GM12865 (cell line): ENCODE measurements around the gene PDCD4.

Experiments used
- DNase-seq: peaks from one replicate; pipeline ENCODE4 v3.0.0; 2010; ENCODE audit warnings: low read depth
- H3K4me3 ChIP-seq: 2 replicates; pipeline ENCODE4 v1.5.1; 2011; ENCODE audit warnings: mild to moderate bottlenecking, low read depth, low read length, control low read depth
- CTCF ChIP-seq: IDR thresholded peaks from 2 replicates; pipeline ENCODE4 v1.5.1; 2011; ENCODE audit warnings: low read length, control low read depth, low read depth, inconsistent platforms; ENCODE audit not compliant: insufficient read depth; ENCODE audit errors: missing control alignments

Gene PDCD4

GRCh38 chr10:110853921-110854605, 17.7 kb upstream of the PDCD4 start:
- no peak for TF ChIP-seq CTCF
- no peak for DNase-seq
- no peak overlapping the region for H3K4me3 ChIP-seq

DNA sequence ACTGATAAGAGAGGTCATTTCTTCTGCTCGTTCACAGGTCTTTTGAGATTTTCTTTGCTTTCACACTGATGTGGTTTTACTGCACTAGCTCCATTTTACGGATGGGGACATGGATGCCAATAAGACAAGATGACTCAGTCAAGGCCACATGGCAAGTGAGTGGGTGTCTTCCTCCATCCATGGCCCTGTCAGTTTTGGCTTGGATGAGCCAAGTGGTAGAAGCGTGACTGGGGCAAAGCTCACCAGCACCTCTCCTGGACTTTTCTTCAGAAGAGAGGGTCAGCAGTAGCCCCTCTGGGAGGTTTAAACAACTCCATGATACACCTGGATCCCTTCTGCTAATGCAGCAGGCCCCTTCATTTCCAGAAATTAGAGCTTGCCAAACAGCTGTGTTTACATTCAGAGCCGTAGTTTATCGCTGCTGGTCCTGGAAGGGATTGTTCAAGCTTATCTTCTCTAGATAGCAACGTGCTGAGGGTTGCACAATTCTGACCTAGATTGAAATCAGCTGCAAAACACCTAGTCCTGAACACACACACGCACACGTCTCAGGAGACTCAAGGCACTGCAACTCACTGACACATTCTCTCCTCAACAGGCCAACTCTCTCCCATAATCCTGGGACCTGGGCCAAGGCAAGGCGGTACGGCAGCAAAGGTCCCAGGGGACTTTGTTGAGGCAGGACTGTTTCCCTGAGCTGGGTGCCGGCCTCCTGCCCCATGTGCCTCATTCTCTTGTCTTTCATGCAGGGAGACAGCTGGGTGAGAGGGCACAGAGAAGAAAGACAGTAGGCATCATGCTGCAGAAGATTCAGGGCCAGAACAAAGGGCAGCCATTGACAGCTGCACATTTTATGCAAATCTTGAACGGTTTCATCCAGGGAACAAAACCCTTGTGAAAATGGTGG, 14.2 kb upstream of the PDCD4 start:
- DNase-seq, result peak; percentile 82
- TF ChIP-seq CTCF, result no peak
- H3K4me3 ChIP-seq, result peak overlapping the region; percentile 10

- peak overlapping the region; percentile 10 for H3K4me3 ChIP-seq
- no peak for TF ChIP-seq CTCF
- peak; percentile 22 for DNase-seq
These were observed 13.3 kb upstream of the PDCD4 start for GRCh38 chr10:110858297-110858934.

- no peak for DNase-seq
- no peak for TF ChIP-seq CTCF
- H3K4me3 ChIP-seq, result peak overlapping the region; percentile 51
These were observed 12.3 kb upstream of the PDCD4 start for GRCh38 chr10:110859206-110859972.

GRCh38 chr10:110859973-110860376, 11.8 kb upstream of the PDCD4 start:
- no peak for TF ChIP-seq CTCF
- peak; percentile 41 for DNase-seq
- peak overlapping the region; percentile 51 for H3K4me3 ChIP-seq

DNA sequence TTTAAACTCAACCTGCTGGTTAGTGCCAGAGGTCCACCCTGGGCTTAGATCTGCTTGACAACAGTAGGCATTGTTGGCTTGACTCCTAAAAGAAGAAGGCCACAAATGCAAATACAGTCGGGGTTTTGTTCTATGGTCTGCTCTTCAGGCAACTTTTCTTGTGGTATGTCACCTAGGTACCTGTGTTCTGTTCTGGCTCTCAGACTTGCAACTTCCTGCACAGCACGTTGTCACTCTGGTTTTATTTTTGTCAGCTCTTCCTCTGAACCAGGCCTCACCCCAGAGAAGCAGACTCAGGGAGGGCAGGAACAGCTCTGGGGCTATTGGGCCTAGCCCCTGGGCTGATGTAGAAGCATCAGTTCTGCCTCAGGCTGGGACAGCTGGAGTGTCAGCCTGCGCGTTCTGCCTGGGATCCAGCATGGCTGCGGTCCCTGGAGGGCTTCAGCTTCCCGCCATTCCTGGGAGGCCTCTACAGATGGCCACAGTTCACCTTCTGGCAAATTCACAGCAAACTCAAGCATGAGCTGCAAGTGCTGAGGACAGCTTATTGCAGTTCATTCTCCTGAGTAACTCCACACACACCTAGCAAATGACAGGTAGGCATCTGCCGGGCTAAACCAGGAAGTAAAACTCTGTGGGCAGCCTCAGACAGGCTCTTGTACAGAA, 11.0 kb upstream of the PDCD4 start:
- peak; percentile 93 for DNase-seq
- peak overlapping the region; percentile 51 for H3K4me3 ChIP-seq
- TF ChIP-seq CTCF, result no peak
